ENCODE data around the gene ORC1. TPM values are rescaled to one million over a fixed set of nuclear protein-coding genes. Genes with fewer than 3 reads are reported as not detected.
"Not testable (repeated sequence)": the region's sequence is repeated elsewhere in the genome, so short reads cannot be mapped to it uniquely, and the experiment has no call there.

ORC1 gene
- total RNA-seq, 1 experiment from 2014 or later, result 8.3 TPM

GRCh38 chr1:52393174-52393573 is 11.0 kb downstream of the ORC1 start:
- no peak for DNase-seq (ENCODE audit: extremely low read depth, low read depth)

- DNase-seq (ENCODE audit: extremely low read depth, low read depth), result no peak
These were observed 17.8 kb downstream of the ORC1 start for GRCh38 chr1:52386458-52386857.

- no peak for DNase-seq (ENCODE audit: extremely low read depth, low read depth)
These were observed 18.8 kb downstream of the ORC1 start for GRCh38 chr1:52385376-52385775.

GRCh38 chr1:52369851-52370250 is 34.4 kb downstream of the ORC1 start:
- not testable (repeated sequence) for DNase-seq (ENCODE audit: extremely low read depth, low read depth)

GRCh38 chr1:52368383-52369172 is 35.6 kb downstream of the ORC1 start:
- peak; percentile 33 for DNase-seq (ENCODE audit: extremely low read depth, low read depth)

- no peak for DNase-seq (ENCODE audit: extremely low read depth, low read depth)
These were observed 37.0 kb downstream of the ORC1 start for GRCh38 chr1:52367272-52367671.

- DNase-seq (ENCODE audit: extremely low read depth, low read depth), result no peak
These were observed 37.8 kb downstream of the ORC1 start for GRCh38 chr1:52366517-52366827.

GRCh38 chr1:52365746-52366516 is 38.3 kb downstream of the ORC1 start, which contains the start of gene CC2D1B:
CC2D1B (minus strand) TSS chr1:52366205; CDS start chr1:52364620, 1,585 bp downstream.
- peak; percentile 94 for DNase-seq (ENCODE audit: extremely low read depth, low read depth)

GRCh38 chr1:52365071-52365745 is 39.0 kb downstream of the ORC1 start:
- DNase-seq (ENCODE audit: extremely low read depth, low read depth), result peak; percentile 28

- no peak for DNase-seq (ENCODE audit: extremely low read depth, low read depth)
These were observed 39.9 kb downstream of the ORC1 start for GRCh38 chr1:52364235-52364839.

- DNase-seq (ENCODE audit: extremely low read depth, low read depth), result no peak
These were observed 43.6 kb downstream of the ORC1 start for GRCh38 chr1:52360595-52360968.

- no peak for DNase-seq (ENCODE audit: extremely low read depth, low read depth)
These were observed 44.3 kb downstream of the ORC1 start for GRCh38 chr1:52359676-52360594.

- no peak for DNase-seq (ENCODE audit: extremely low read depth, low read depth)
These were observed 45.2 kb downstream of the ORC1 start for GRCh38 chr1:52358851-52359497.

GRCh38 chr1:52357397-52357796 is 46.8 kb downstream of the ORC1 start:
- no peak for DNase-seq (ENCODE audit: extremely low read depth, low read depth)

GRCh38 chr1:52356818-52357355 is 47.3 kb downstream of the ORC1 start:
- DNase-seq (ENCODE audit: extremely low read depth, low read depth), result no peak

- no peak for DNase-seq (ENCODE audit: extremely low read depth, low read depth)
These were observed 48.2 kb downstream of the ORC1 start for GRCh38 chr1:52355847-52356505.

- no peak for DNase-seq (ENCODE audit: extremely low read depth, low read depth)
These were observed 48.8 kb downstream of the ORC1 start for GRCh38 chr1:52355436-52355835.

GRCh38 chr1:52352690-52353089 is 51.5 kb downstream of the ORC1 start:
- no peak for DNase-seq (ENCODE audit: extremely low read depth, low read depth)

Measured in NCI-H460 (cell line).